HG02571 (cell line): ENCODE results near the gene MXD4.
"Not testable (repeated sequence)": the region's sequence is repeated elsewhere in the genome, so short reads cannot be mapped to it uniquely, and the experiment has no call there.

Experiments
- ATAC-seq: cut with Tn5 transposase; IDR thresholded peaks from one replicate; pipeline ENCODE4 v1.9.1; 2021; ENCODE audit warnings: mild to moderate bottlenecking, moderate library complexity; ENCODE audit not compliant: unreplicated experiment

The MXD4 gene

DNA sequence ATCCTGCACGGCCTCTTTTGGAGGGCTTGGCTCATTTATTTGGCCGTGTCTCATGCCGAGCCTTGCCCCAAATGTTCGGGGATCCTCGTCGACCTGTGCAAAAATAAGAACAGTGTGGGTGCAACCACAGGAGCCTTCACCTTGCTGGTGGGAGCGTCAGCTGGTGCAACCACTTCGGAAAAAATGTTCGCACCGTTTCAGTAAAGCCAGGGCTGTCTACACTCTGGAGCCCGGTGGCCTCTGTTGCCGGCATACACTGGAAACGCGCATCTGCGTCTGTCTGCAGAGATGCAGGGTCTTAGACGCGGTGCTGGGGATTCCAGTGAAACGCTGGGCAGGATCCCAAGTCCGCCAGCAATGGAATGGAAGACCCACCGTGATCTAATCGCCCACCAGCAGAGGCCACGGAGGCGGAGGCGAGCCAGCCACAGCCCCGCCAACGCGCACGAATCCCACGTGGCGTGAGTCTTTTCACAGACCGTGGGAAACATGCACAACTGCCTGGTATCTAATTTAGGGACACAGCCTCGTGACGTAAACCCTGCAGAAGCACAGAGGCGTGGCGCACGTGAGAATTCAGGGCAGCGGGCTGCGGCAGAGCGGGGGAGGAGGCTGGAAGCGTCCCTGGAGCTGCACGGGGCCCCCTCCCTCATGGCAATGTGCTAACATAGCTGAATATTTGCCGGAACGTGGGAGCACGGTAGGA is 13.8 kb upstream of the MXD4 start:
- no peak for ATAC-seq

DNA sequence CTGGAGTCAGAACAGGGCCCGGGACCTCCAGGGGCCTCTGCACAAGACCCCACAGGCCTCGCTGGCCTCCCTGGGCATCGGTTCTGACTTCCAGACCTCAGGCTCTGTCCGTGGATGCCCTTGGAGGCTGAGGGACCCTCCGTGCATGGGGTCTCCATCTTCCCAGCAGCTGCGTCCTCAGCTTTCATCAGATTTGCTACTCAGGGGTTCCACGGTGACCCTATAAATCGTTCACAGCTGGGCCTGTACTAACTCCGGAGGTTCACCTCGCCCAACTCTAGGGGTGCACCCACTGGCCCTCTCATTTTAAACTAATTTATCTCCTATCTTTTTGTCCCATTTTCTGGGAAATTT is 13.1 kb upstream of the MXD4 start:
- ATAC-seq, result not testable (repeated sequence)

GRCh38 chr4:2274320-2275043 is 12.6 kb upstream of the MXD4 start:
- ATAC-seq, result no peak

GRCh38 chr4:2273657-2274319 is 11.9 kb upstream of the MXD4 start:
- ATAC-seq, result no peak

DNA sequence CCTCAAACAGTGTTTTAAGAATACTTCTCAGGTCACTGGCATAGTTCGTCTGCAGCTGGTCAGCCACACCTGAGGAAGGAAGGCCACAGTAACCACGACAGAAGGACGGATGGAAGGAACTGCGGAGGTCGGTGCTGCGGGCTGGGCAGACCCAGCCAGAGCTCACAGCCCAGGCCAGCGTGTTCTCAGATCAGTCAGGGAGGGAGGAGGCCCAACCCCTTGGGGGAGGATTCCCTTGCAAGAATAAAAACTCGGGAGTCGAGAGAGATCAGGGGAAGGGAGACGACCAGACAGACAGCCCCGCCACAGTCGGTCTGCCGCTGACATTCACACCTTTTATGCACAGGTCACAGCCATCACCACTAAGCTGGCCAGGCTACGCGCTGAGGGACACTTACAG is 11.3 kb upstream of the MXD4 start:
- no peak for ATAC-seq

DNA sequence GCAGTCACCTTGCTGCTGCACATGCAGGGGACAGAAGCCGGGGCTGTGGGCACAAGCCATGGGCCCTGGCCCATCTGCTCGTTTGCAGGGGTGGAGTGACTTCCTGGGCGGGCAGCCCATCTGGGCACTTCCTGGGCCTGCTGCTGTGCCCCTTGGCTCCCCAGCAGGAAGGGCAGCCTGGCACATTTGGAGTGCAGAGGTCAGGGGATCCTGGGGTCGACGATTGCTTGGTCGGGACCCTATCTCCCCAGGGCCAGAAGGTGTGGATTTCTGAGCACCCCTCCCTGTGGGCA is 10.9 kb upstream of the MXD4 start:
- ATAC-seq, result no peak

- ATAC-seq, result no peak
Observed at GRCh38 chr4:2272026-2272827, 10.3 kb upstream of the MXD4 start.

DNA sequence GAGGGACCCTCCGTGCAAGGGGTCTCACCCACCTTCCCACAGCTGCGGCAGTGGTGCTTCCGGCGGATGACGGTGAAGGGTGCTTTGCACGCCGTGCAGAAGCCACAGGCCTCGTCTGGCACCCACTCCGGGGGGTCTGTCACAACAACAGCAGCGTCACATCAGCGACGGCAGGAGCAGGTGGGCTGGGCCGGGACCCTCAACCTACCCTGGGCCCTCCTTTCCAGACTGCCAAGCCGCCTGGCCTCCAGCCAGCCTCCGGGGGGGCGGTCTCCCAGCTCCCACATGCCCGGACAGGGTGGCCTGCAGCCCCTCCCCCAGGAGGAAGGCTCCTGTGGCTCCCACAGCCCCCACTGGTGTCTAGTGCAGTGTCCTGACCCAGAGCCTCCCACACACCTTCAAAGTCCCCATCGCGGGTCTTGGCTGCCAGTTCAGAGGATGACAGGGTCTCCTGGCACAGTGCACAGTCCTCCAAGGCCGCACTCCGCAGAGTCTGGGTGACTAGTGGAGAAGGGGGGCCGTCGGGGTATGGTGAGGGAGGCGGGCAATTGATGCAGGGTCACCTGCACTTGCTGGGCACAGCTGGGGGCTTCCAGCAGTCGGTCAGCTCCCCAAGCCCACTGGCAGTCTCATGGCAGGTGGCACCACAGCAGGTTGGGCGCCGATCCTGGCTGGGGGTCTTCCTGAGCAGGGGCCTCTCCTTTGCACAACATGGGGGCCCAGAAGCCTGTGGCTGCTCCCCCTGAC is 9.5 kb upstream of the MXD4 start:
- no peak for ATAC-seq

- ATAC-seq, result no peak
Observed at GRCh38 chr4:2270341-2271165, 8.6 kb upstream of the MXD4 start.

- ATAC-seq, result no peak
Observed at GRCh38 chr4:2269618-2270163, 7.8 kb upstream of the MXD4 start.

DNA sequence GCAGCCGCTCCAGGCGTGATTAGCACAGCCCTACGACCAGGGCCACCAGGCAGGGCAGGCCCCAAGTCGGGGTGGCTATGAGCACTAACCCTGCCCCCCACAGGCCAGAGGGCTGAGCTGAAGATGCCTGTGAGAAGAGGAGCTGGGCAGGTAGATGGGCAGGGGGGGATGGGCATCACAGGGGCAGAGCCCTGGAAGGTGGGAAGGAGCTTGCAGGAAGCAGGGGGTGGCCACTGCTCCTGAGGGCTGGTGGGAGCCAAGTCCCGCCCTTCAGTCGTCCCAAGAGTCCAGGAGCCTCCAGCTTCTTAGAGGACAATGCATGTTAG is 7.3 kb upstream of the MXD4 start:
- no peak for ATAC-seq

DNA sequence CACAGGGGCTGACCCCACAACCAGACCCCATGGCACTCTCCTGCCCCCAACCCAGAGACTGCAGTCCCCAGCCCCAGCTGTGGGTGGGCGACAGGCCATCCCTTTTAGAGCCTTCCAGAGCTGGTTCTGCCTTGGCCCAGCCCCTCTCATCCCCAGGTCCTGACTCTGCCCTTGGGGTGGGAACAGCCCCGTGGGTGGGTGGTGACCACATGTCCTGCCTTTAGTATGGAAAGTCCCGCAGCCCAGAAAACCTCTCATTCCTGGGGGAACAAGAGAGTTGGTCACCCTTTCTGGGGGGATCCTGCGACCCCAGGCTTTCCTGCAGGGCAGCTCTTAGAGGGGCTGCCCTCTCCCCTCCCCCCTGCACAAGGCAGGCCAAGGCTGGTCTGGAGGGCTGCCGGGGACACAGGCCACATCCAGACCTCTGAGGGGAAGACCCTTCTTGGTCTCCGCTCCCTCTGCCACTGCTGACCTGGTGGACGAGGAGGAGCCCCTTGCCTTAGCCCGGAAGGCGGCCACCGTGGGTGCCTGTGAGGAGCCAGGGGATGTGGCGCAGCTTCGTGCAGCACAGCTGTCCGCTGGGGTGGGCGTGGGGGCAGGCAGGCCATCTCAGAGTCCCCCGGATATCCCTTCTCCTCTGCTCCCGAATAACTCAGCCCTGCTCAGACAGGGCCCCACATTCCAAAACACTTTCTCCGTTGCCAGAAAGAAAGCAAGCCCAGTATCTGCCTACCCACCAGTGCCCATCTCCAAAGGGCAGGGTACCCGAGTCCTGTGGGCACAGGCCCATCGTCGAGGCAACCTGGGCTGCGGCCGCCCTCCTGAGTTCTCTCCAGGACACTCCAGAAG is 6.7 kb upstream of the MXD4 start:
- ATAC-seq, result no peak

DNA sequence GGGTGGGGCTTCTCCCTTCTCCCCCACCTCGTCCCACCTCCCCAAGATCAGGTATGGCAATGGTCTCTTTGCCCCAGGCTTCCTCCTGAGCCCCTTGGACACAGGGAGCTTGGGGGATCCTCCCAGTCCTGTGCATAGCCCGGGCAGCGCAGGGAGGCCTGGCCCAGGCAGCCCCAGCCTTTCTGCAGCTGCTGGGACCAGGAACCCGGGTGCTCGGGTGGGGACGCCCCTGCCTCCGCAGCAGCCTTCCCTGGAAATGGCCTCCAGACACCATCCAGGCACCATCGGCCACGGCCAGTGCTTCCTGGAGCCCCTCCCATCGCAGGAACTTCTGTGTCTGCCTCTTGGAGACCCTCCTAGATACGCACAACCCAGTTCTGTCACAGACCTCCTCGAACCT is 5.9 kb upstream of the MXD4 start:
- ATAC-seq, result no peak

GRCh38 chr4:2267320-2267811 is 5.5 kb upstream of the MXD4 start:
- no peak for ATAC-seq

GRCh38 chr4:2266821-2267220 is 4.9 kb upstream of the MXD4 start:
- no peak for ATAC-seq

DNA sequence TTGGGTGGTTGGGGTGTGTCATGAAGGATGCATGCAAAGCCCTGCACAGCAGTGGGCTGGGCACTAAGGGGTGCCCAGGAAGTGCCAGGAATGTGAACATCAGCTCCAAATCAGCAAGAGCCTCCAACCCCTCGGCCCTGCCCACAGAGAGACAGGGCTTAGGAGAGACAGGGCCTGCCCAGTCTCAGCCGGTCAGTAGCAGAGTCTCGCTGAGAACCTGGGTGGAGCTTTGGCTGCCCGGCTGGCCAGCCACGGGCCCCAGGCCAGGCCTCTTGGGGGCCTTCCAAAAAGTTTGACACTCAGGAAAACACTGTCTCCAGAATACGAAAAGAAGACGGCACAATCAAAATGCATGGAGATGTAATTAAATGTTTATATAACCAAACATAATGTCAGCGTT is 4.3 kb upstream of the MXD4 start:
- ATAC-seq, result no peak

- no peak for ATAC-seq
Observed at GRCh38 chr4:2265113-2266110, 3.5 kb upstream of the MXD4 start.
